ENCODE measurements around the gene DNAJB12.

The DNAJB12 gene

GRCh38 chr10:72323771-72324191 is 30.9 kb downstream of the DNAJB12 start:
- DNase-seq (ENCODE audit: low read depth, low spot score) = no peak
- TF ChIP-seq CTCF (IDR thresholded peaks at IDR 0.05; ENCODE audit: insufficient read depth, low read length, missing control alignments) = no peak
- POLR2A ChIA-PET = no interaction called here
- H3K4me3 ChIP-seq (ENCODE audit: low read depth, low read length) = no peak overlapping the region
- CTCF ChIA-PET = interaction anchor here (1.4 to 1.7 kb wide), 3 partner anchors 14 to 49 kb away, joined by 3 to 4 read pairs (median 4); no protein-coding TSS in a partner anchor

- TF ChIP-seq CTCF (IDR thresholded peaks at IDR 0.05; ENCODE audit: insufficient read depth, low read length, missing control alignments) = no peak
- no peak for DNase-seq (ENCODE audit: low read depth, low spot score)
- POLR2A ChIA-PET = no interaction called here
- CTCF ChIA-PET = interaction anchor here (1.2 to 1.7 kb wide), 5 partner anchors 9 to 75 kb away, joined by 3 to 4 read pairs (median 4); no protein-coding TSS in a partner anchor
- H3K4me3 ChIP-seq (ENCODE audit: low read depth, low read length) = no peak overlapping the region
Measured at GRCh38 chr10:72323108-72323749, 31.5 kb downstream of the DNAJB12 start.

GRCh38 chr10:72322280-72323058 is 32.2 kb downstream of the DNAJB12 start:
- H3K4me3 ChIP-seq (ENCODE audit: low read depth, low read length) = no peak overlapping the region
- TF ChIP-seq CTCF (IDR thresholded peaks at IDR 0.05; ENCODE audit: insufficient read depth, low read length, missing control alignments) = no peak
- no peak for DNase-seq (ENCODE audit: low read depth, low spot score)
- POLR2A ChIA-PET = interaction anchor here (0.7 to 4.6 kb wide), 3 partner anchors 9 to 48 kb away, joined by 4 to 106 read pairs (median 8); partner anchors contain the start of gene DDIT4
- CTCF ChIA-PET = interaction anchor here (0.9 to 2.8 kb wide), 9 partner anchors 9 to 274 kb away, joined by 3 to 20 read pairs (median 3); partner anchors contain the start of gene DDIT4

GRCh38 chr10:72322030-72322279 is 32.8 kb downstream of the DNAJB12 start:
- CTCF ChIA-PET = interaction anchor here (0.8 to 2.8 kb wide), 12 partner anchors 9 to 273 kb away, joined by 3 to 20 read pairs (median 4); partner anchors contain the start of gene DDIT4
- no peak for TF ChIP-seq CTCF (IDR thresholded peaks at IDR 0.05; ENCODE audit: insufficient read depth, low read length, missing control alignments)
- DNase-seq (ENCODE audit: low read depth, low spot score) = no peak
- no peak overlapping the region for H3K4me3 ChIP-seq (ENCODE audit: low read depth, low read length)
- POLR2A ChIA-PET = interaction anchor here (0.7 to 4.6 kb wide), 3 partner anchors 10 to 48 kb away, joined by 4 to 106 read pairs (median 8); partner anchors contain the start of gene DDIT4

GRCh38 chr10:72321248-72322029 is 33.3 kb downstream of the DNAJB12 start:
- no peak for TF ChIP-seq CTCF (IDR thresholded peaks at IDR 0.05; ENCODE audit: insufficient read depth, low read length, missing control alignments)
- peak overlapping the region; percentile 36 for H3K4me3 ChIP-seq (ENCODE audit: low read depth, low read length)
- ChIA-PET POLR2A (interaction anchor here (0.7 to 4.6 kb wide), 8 partner anchors 10 to 470 kb away, joined by 3 to 106 read pairs (median 6); partner anchors contain the start of genes DDIT4 and PSAP), CTCF (interaction anchor here (0.8 to 2.8 kb wide), 17 partner anchors 8 to 273 kb away, joined by 3 to 20 read pairs (median 4); partner anchors contain the start of gene DDIT4)
- no peak for DNase-seq (ENCODE audit: low read depth, low spot score)
